Hepatocyte (in vitro differentiated cells): ENCODE results near the gene GUCD1. TPM values are rescaled to one million over a fixed set of nuclear protein-coding genes. Genes with fewer than 3 reads are reported as not detected.
A peak's percentile ranks its signal among the peaks of the same experiment; 100 is the strongest.

ENCODE experiments used
- DNase-seq: peaks from one replicate; pipeline ENCODE4 v3.0.0-alpha.2; 2016; ENCODE audit warnings: low spot score
- H2AFZ ChIP-seq: fragments of 200-600 bp; sonication (generic); 2 replicates; pipeline ENCODE4 v1.6.0; 2016; ENCODE audit warnings: antibody characterized with exemption, mild to moderate bottlenecking
- H3K27ac ChIP-seq: fragments of 200-600 bp; sonication (generic); 2 replicates; pipeline ENCODE4 v1.5.1; 2016; ENCODE audit warnings: mild to moderate bottlenecking
- H3K27me3 ChIP-seq: fragments of 200-600 bp; sonication (generic); 2 replicates; pipeline ENCODE4 v1.6.1; 2016
- H3K36me3 ChIP-seq: fragments of 200-600 bp; sonication (generic); replicated peaks from 2 replicates; pipeline ENCODE4 v1.5.1; 2016; ENCODE audit warnings: low read depth; ENCODE audit not compliant: insufficient read depth
- H3K4me1 ChIP-seq: fragments of 200-600 bp; sonication (generic); 2 replicates; pipeline ENCODE4 v1.5.1; 2016; ENCODE audit warnings: mild to moderate bottlenecking, moderate library complexity; ENCODE audit not compliant: insufficient read depth
- H3K4me2 ChIP-seq: fragments of 200-600 bp; sonication (generic); 2 replicates; pipeline ENCODE4 v1.6.0; 2016
- H3K4me3 ChIP-seq: fragments of 200-600 bp; sonication (generic); 2 replicates; pipeline ENCODE4 v1.5.1; 2016; ENCODE audit warnings: mild to moderate bottlenecking
- H3K79me2 ChIP-seq: fragments of 200-600 bp; sonication (generic); 2 replicates; pipeline ENCODE4 v1.6.0; 2017; ENCODE audit warnings: mild to moderate bottlenecking
- H3K9me2 ChIP-seq: fragments of 200-600 bp; sonication (generic); replicated peaks from 2 replicates; pipeline ENCODE4 v1.6.0; 2017; ENCODE audit warnings: mild to moderate bottlenecking; ENCODE audit not compliant: insufficient read depth
- H3K9me3 ChIP-seq: fragments of 200-600 bp; sonication (generic); 2 replicates; pipeline ENCODE4 v1.5.1; 2016; ENCODE audit warnings: low read depth, mild to moderate bottlenecking
- H4K20me1 ChIP-seq: fragments of 200-600 bp; sonication (generic); 2 replicates; pipeline ENCODE4 v1.6.0; 2016; ENCODE audit warnings: mild to moderate bottlenecking; ENCODE audit not compliant: insufficient read depth, poor library complexity, severe bottlenecking
- CTCF ChIP-seq: fragments of 200-600 bp; sonication (generic); IDR thresholded peaks from 2 replicates; pipeline ENCODE4 v1.5.1; 2016; ENCODE audit warnings: antibody characterized with exemption, mild to moderate bottlenecking; ENCODE audit not compliant: poor library complexity
- EZH2 ChIP-seq: fragments of 200-600 bp; sonication (generic); IDR thresholded peaks from 2 replicates; pipeline ENCODE4 v1.6.1; 2016; ENCODE audit warnings: antibody characterized with exemption, mild to moderate bottlenecking, borderline replicate concordance
- EZH2phosphoT487 ChIP-seq: fragments of 200-600 bp; sonication (generic); IDR thresholded peaks from one replicate; pipeline ENCODE4 v1.6.1; 2018; ENCODE audit warnings: antibody characterized with exemption, mild to moderate bottlenecking, low read depth, moderate library complexity; ENCODE audit not compliant: unreplicated experiment, severe bottlenecking
- WGBS: methylation state at CpG from one replicate; pipeline ENCODE4 v1.1.6; 2016; ENCODE audit warnings: low lambda C conversion rate; ENCODE audit errors: missing lambda C conversion rate; 5-methylcytosine and 5-hydroxymethylcytosine counted together
- polyA plus RNA-seq: library from polyadenylated mRNA; unstranded; fragments of >200 nt; fragmentation: Nextera tagmentation; extraction: Ambion mirVana; gene quantifications from 2 replicates; pipeline ENCODE4 v1.2.1, GENCODE V29; 2016
- total RNA-seq: library from RNA; depleted of rRNA; stranded (reverse); fragments of >200 nt; gene quantifications from 2 replicates; pipeline ENCODE4 v1.2.3, GENCODE V29; 2014

The GUCD1 gene
- total and polyA plus RNA-seq, 2 experiments from 2014 or later = 102 to 149 TPM

DNA sequence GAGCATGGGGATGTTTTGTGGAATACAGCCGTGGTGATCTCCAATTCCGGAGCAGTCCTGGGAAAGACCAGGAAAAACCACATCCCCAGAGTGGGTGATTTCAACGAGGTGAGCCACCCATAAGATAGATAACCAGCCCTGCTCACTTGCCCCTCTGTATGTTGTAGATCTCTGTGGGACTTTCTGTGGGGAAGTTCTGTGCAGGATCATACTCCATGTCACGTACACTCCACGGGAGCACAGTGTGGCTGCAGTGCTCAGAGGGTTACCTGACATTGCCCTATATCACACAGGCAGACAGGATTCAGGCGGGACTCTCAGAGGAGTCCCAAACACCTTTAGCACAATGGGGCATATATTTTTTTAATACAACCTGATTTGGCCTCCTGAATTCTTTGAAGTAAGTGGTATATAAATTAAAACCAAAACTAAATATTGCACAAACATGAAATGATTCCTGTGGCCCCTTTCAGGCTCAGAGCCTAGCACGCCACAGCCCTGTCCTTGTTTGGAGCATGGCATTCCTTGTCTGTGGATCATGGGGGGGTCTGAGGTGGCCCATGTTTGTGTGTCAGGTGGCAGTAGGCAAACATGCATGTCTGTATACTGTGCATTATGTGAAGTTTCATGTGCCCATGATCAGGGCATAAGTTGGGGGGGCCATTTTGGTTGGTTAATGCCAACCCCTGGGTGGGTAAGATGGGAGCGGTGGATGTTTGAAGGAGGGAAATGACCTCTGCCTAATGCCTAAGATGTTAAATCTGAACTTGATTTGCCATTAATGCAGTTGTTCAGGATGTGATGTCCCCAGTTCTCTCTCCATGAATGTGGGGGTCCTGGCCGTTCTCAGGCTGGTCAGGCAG lies 41.3 kb downstream of the GUCD1 start:
- peak overlapping the region; percentile 16 for H3K4me2 ChIP-seq
- no peak overlapping the region for H2AFZ ChIP-seq
- no peaks in the 10 kb centered on the region for H3K9me3 ChIP-seq
- H3K4me1 ChIP-seq = peaks cover 29% of the 10 kb centered on the region
- no peak overlapping the region for H3K4me3 ChIP-seq
- no peaks in the 10 kb centered on the region for H3K27me3 ChIP-seq
- TF ChIP-seq CTCF = no peak
- TF ChIP-seq EZH2 = no peak
- peak overlapping the region; percentile 24 for H3K27ac ChIP-seq
- WGBS = 80% methylated on average over 9 of the region's 9 CpGs
- no peak for DNase-seq
- no peaks in the 10 kb centered on the region for H3K36me3 ChIP-seq
- no peaks in the 10 kb centered on the region for H3K79me2 ChIP-seq
- H4K20me1 ChIP-seq = no peaks in the 10 kb centered on the region
- no peaks in the 10 kb centered on the region for H3K9me2 ChIP-seq

DNA sequence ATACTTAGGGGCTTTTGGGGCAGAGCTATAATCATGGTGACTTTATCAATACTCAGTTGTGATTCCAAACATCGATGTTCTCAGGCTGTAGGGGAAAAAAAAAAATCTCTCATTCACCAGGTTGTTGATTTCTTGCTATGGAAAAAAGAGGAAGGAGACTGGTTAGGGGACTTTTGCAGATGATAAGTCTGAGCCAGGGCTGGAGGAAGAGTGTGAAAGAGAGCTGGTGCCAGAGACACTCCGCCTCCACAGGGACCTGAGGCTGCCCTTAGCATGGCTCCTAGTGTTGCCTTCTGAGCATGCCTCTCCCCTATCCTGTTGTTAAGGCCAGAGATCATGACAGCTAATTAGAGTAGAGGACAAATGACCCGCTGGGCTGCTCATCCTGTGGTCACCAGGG lies 42.9 kb downstream of the GUCD1 start:
- Histone ChIP-seq H3K79me2 (no peaks in the 10 kb centered on the region), H3K36me3 (no peaks in the 10 kb centered on the region), H3K9me2 (no peaks in the 10 kb centered on the region), H3K27me3 (no peaks in the 10 kb centered on the region), H3K9me3 (no peaks in the 10 kb centered on the region), H3K4me2 (no peak overlapping the region), H4K20me1 (no peaks in the 10 kb centered on the region), H3K4me1 (peaks cover 35% of the 10 kb centered on the region), H3K4me3 (no peak overlapping the region), H3K27ac (no peak overlapping the region), H2AFZ (no peak overlapping the region)
- 87% methylated on average over 3 of the region's 3 CpGs for WGBS
- TF ChIP-seq EZH2 (no peak), EZH2phosphoT487 (no peak)
- DNase-seq = no peak

DNA sequence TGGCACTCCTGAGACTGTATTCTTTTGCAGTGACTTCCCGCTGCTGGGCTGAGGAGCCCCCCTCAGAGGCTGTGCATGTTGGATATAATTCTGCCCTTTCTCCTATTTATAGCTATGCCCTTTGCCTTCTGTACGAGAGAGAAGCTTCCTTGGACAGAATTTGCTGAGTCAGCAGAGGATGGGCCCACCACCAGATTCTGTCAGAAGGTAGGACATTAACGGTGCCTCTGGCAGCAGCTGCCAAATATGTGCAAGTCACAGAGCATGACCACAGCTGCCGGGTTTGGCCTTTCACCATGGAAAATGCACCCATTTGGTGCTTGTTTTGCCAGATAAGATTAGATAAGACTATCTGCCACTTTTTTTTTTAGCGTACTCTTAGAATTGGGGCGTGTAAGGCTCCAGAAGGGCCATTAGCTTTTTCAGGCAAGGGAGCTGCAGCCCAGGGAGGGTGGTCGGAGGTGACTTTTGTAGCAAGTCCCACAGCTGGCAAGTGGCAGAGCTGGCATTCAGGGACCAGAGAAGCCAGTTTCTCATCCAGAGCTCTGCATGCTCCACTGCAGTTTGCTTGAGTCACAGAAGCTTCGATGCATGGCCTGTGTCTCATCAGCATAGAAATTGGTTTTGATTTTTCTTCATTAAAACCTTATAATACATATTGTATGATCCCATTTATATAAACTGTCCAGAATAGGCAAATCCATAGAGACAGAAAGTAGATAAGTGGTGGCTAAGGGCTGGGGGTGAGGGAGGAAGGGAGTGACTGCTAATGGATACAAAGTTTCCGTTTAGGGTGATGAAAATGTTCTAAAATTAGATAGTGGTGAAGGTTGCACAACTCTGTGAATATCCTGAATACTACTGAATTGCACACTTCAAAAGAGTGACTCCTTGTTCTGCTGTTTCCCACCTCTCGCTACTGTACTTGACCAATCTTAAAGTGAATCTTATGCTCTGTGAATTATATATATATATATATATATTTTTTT lies 44.0 kb downstream of the GUCD1 start:
- Histone ChIP-seq H3K4me1 (peaks cover 34% of the 10 kb centered on the region), H3K27me3 (no peaks in the 10 kb centered on the region), H3K27ac (peak overlapping the region; percentile 6), H3K4me2 (peak overlapping the region; percentile 54), H4K20me1 (no peaks in the 10 kb centered on the region), H2AFZ (no peak overlapping the region), H3K36me3 (no peaks in the 10 kb centered on the region), H3K4me3 (no peak overlapping the region), H3K9me2 (no peaks in the 10 kb centered on the region), H3K9me3 (no peaks in the 10 kb centered on the region), H3K79me2 (no peaks in the 10 kb centered on the region)
- TF ChIP-seq EZH2phosphoT487 (no peak), CTCF (no peak), EZH2 (no peak)
- peak; percentile 51 for DNase-seq
- 39% methylated on average over 10 of the region's 10 CpGs for WGBS
